HG03196 (cell line): ENCODE results near the gene BMP6.
"Not testable (repeated sequence)": the region's sequence is repeated elsewhere in the genome, so short reads cannot be mapped to it uniquely, and the experiment has no call there.

Experiments used
- ATAC-seq: cut with Tn5 transposase; IDR thresholded peaks from one replicate; pipeline ENCODE4 v1.9.1; 2021; ENCODE audit not compliant: unreplicated experiment

BMP6 gene

GRCh38 chr6:7786214-7786661 is 60.3 kb downstream of the BMP6 start:
- ATAC-seq: no peak

GRCh38 chr6:7787137-7787608 is 61.3 kb downstream of the BMP6 start:
- ATAC-seq: no peak

- no peak for ATAC-seq
Measured at GRCh38 chr6:7787731-7788130, 61.8 kb downstream of the BMP6 start.

GRCh38 chr6:7794509-7794908 is 68.6 kb downstream of the BMP6 start:
- ATAC-seq: no peak

- ATAC-seq: no peak
Measured at GRCh38 chr6:7797386-7797785, 71.5 kb downstream of the BMP6 start.

GRCh38 chr6:7798751-7799150 is 72.9 kb downstream of the BMP6 start:
- ATAC-seq: no peak

- no peak for ATAC-seq
Measured at GRCh38 chr6:7802662-7803061, 76.8 kb downstream of the BMP6 start.

GRCh38 chr6:7803214-7803613 is 77.3 kb downstream of the BMP6 start:
- no peak for ATAC-seq

GRCh38 chr6:7805078-7805849 is 79.4 kb downstream of the BMP6 start:
- ATAC-seq: no peak

- no peak for ATAC-seq
Measured at GRCh38 chr6:7805850-7806214, 79.9 kb downstream of the BMP6 start.

- no peak for ATAC-seq
Measured at GRCh38 chr6:7806711-7807110, 80.8 kb downstream of the BMP6 start.

GRCh38 chr6:7809346-7809745 is 83.4 kb downstream of the BMP6 start:
- no peak for ATAC-seq

GRCh38 chr6:7811441-7811840 is 85.5 kb downstream of the BMP6 start:
- ATAC-seq: no peak

GRCh38 chr6:7812623-7813022 is 86.7 kb downstream of the BMP6 start:
- no peak for ATAC-seq

- ATAC-seq: no peak
Measured at GRCh38 chr6:7813193-7813592, 87.3 kb downstream of the BMP6 start.

GRCh38 chr6:7813704-7814103 is 87.8 kb downstream of the BMP6 start:
- ATAC-seq: no peak

GRCh38 chr6:7815716-7816115 is 89.8 kb downstream of the BMP6 start:
- no peak for ATAC-seq

GRCh38 chr6:7817184-7817583 is 91.3 kb downstream of the BMP6 start:
- not testable (repeated sequence) for ATAC-seq

GRCh38 chr6:7818257-7819214 is 92.6 kb downstream of the BMP6 start:
- no peak for ATAC-seq

- ATAC-seq: no peak
Measured at GRCh38 chr6:7819431-7820015, 93.6 kb downstream of the BMP6 start.

GRCh38 chr6:7820288-7820835 is 94.5 kb downstream of the BMP6 start:
- ATAC-seq: no peak
